Stimulated activated CD8-positive, alpha-beta memory T cell treated with anti-CD3 and anti-CD28 coated beads, Interleukin-4, amount 100 ng/mL, for 1 hour (primary cell): ENCODE measurements around the gene UCP2.
"Not testable (repeated sequence)": the region's sequence is repeated elsewhere in the genome, so short reads cannot be mapped to it uniquely, and the experiment has no call there.

ENCODE experiments used
- DNase-seq, 2 donors: peaks; one replicate each; pipeline ENCODE4 v3.0.0-alpha.2; 2020; ENCODE audit warnings: low read depth in 2 of 2, low spot score in 1 of 2

The UCP2 gene

DNA sequence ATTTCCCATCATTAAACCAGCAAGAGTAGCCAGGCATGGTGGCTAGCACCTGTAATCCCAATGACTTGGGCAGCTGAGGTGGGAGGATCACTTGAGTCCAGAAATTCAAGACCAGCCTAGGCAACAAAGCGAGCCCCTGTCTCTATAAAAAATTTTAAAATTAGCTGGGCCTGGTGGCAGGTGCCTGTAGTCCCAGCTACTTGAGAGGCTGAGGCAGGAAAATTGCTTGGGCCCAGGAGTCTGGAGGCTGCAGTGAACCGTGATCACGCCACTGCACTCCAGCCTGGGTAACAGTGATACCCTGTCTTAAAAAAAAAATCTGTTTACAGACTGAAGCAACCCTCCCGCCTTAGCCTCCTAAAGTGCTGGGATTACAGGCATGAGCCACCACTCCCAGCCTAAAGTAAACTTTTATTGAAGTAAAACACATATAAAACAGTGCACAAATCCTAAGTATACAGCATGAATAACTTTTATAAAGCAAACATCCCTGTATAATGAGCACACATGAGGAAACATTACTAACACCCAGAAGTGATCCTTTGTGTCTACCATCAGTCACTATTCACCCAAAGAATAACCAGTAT, 13.6 kb upstream of the UCP2 start:
- DNase-seq: no peak

DNA sequence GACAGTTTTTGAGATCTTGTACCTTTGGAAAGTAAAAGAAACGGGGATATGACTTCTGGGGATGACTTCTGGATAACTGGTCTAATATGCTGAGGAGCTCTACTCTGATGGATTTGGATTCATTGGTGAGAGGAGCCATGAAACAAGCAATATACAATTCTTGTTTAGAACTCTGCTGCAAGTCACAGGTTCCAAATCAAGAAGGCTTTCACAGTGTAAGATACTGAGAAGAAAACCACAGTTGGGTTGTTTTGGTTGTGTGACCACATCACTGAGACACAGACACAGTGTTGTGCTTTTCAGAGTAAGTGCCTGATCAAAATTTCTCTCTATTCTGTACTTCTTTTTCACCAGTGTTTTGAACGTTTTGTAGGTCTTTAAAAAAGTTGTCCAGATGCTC, 13.1 kb upstream of the UCP2 start:
- DNase-seq: no peak

DNA sequence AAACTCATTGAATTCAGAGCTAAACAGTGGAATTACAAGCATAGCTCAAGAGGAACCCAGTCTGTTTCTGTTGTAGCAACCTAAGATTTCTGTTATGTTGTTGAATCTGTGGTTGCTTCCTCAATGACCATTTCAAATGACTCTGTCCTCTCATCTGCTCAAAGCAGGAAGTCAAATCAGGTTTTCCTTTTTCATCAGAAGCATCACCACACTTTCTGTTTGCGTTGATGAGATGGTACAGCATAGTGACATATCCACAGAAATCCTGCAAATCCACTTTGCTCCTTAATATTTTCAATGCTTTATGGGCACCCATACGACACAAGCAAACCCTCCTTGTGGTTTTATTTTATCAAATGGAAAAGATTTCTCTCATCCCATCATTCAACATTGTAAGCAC, 12.6 kb upstream of the UCP2 start:
- DNase-seq: no peak

DNA sequence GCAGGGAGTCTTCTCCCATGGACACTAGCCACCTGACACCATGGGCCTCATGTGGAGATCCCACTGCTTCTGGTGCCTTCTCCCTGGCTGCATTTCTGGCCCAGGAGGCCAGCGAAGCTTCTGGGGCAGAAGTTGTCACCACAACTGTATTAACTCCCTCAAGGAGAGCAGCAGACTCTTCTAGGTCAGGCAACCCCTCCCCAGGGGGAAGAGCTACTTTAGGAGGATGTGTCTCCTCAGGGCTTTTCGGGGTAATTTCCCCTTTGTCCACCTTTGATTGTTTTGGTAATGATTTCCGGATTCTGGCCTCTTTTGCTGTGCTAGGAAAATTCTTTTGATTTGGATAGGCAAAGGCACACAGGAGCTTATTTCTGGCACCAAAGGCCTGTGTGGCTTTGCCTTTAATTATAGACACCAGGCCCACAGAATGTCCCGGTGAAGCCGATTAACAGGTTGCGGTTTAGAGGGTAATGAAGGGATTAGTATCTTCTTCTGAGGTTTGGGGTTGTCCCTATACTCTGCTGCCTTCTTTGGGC, 8.9 kb upstream of the UCP2 start:
- no peak for DNase-seq

DNA sequence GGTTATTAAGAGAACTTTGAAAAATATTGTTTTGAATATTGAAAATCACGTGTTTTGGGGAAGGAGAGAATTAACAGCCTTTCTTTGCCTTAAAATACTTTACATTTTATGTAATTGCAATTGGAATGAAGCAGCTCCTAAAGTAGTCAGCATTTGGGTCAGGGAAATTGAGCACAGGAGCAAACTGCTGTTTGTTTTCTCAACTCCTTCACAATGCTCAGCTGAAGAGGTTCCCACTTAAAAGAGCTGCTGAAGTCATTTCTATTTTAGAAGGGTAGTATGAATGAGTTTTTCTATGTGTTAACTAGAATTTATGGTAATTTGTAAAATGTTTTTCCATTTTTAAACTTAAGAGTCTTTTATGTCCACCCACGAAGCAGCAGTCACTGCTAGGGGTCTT, 8.1 kb upstream of the UCP2 start:
- DNase-seq: no peak

GRCh38 chr11:73989156-73989555, 6.5 kb upstream of the UCP2 start:
- DNase-seq: no peak

DNA sequence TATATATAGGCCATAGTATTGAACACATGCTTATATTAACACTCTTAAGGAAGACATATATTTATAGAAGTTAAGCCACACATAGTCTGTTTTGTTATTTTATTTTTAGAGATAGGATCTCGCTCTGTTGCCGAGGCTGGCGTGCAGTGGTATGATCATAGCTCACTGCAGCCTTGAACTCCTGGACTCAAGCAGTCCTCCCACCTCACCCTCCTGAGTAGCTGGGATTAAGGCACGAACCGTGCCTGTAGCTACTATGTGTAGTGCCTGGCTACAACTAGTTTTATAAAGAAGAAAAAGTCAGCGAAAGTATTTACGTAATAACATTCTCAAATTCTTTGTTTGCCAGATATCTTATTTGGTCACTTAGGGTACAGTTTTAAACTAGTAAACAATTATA, 5.6 kb upstream of the UCP2 start:
- no peak for DNase-seq

DNA sequence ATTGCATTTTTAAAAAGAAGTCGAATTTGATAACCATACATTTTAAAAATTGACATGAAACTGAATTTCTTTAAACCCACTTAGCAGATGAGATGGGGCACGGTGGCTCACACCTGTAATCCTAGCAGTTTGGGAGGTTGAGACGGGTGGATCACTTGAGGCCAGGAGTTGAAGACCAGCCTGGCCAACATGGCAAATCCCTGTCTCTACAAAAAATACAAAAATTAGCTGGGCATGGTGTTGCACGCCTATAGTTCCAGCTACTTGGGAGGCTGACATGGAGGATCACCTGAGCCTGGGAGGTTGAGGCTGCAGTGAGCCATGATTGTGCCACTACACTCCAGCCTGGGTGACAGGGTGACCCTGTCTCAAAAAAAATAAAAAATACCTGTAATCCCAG, 3.0 kb upstream of the UCP2 start:
- DNase-seq: not testable (repeated sequence)

DNA sequence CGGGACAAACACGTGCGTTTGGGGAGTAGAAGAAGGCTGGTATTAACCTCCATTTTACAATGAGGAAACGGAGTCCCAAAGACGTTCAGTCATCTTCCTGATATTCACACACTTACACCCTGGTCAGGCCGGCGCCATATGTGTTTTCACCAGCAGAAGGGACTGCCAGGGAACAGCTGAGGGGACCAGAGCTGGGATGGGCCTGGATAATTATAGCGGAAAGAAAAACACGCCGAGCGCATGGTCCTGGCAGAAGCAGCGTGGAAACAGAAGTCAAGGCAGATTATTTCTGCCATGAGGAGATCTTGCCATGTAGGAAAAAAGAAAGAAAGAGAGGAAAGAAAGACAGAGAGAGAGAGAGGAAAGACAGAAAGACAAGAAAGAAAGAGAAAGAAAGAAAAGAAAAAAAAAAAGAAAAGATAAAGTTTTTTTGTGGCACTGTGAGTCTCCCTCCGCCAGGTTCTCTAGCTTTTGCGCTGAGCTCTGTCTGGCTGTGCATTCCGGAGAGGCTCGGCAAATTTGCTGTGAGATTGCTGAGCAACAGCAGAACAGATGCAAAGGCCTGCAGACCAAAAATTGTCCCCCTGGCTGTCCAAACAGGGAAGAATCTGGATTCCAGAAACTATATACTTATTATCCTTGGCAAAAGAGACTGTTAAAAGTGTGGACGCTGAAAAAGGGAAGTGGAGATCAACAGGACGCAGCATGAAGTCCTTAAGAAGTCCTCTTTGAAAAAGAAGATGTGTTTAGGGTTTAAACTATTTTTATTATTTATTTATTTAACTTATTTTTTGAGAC, 1.3 kb upstream of the UCP2 start:
- no peak for DNase-seq

DNA sequence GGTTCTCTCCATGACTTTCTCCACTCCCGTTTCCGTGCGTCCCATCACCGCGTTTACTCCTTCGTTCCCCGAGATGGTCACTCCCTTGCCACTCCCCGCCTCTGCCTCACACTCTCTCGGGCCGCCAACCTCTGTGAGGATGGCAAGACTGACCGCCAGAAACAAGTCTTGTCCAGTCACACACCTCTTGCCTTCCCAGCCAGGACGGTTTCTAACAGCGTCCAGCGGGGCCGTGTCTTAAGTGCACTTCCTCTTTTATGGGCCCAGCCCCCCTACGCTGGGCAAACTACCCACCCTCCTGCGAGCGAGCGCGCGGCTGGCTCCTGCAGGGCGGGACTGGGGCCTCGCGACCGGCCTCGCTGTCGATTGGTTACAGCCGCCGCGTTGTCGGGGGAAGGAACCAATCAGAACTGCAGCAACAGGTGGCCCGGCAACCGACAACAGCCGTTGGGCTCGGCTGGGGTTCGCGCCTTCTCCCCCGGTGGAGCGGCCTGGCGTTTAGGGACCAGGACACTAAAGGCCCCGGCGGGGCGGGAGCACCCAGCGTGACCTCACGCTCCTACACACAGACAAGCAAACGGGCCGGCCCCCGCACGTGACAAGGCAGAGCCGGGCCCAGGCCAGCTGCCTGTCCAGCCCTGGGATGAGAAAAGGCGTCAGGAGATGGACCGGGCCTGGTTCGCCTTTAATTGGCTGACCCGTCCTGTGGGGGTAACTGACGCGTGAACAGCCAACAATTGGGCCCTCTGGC, 522 bp upstream of the UCP2 start:
- peak; percentile 81 to 86 for DNase-seq

- DNase-seq: no peak
Measured at GRCh38 chr11:73981051-73981805, 1.4 kb downstream of the UCP2 start.

DNA sequence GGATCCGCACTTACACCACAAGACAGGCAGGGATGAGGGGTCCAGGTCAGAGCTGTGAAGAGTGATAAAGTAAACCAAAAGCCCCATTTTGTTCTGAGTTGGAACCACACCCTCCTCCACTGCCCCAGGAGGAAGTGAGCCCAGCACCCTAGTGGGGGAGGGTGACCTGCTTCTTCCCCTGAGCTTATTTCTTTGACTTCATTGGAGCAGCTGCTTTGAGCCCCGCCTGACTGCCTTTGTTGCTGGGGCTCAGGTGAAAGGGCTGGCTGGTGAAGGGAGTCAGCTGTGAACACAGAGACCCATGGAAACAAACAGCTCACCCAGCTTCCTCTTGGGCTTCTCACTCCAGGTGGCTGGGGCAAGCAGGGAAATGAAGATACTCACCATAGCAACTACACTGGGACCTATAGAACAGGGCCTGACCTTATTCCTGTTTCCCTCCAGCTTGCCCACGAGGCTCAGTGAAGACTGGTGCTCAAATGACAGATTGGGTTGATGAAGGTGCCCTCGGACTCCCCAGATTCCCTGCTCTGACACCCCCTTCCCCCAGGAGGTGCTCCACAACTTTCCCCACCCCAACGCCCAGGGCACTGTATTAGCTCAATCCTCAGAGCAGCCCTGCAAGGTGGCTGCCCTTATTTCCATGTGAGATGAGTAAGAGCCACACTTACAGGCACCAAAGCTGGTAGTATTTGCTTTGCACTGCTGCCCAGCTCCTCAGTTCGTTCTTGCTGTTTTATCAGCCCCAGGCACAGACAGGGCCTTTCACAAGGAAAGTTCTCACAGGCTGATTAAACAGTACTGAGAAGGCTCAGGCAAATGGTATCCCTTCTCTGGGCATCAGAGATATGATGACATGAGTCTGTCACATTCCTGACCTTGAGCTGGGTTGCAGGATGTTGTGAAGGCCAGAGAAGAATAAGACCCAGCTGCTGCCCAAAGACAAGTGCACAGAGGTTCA, 2.4 kb downstream of the UCP2 start:
- DNase-seq: peak in 1 of 2 donors; percentile 70

DNA sequence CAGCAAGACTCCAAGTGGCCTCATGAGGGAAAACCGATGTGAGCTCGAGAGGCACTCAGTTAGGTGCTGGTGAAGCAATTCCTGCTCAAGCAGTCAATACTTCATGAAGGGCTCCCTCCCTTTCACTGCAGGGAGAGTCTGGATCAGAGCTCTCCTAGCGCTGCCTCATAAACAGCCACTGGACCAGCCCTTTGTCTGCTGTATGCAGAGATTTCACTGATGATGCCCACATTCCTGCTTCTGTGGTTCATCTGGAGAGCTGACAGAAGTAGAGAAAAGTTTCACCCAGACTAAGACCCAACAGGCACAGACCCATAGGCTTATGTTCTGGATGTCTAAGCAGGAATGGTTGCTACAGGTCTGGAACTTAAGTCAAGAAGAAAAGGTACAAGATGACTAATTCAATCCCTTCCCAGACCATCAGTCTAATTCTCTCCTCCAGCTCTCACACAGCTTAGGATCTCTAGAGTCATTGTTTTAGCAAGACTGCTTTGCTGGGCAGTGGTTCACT, 4.0 kb downstream of the UCP2 start:
- no peak for DNase-seq

- DNase-seq: no peak
Measured at GRCh38 chr11:73977856-73978519, 4.7 kb downstream of the UCP2 start.

- no peak for DNase-seq
Measured at GRCh38 chr11:73976451-73977151, 6.0 kb downstream of the UCP2 start.

DNA sequence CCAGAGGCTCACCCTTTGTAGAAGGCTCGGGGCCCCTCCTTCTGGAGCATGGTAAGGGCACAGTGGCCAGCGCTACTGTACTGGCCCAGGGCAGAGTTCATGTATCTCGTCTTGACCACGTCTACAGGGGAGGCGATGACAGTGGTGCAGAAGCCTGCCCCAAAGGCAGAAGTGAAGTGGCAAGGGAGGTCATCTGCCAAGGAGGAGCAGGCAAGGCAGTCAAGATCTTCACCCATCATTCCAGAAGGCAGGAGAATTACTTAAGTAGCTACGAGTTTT, 7.2 kb downstream of the UCP2 start:
- DNase-seq: no peak

DNA sequence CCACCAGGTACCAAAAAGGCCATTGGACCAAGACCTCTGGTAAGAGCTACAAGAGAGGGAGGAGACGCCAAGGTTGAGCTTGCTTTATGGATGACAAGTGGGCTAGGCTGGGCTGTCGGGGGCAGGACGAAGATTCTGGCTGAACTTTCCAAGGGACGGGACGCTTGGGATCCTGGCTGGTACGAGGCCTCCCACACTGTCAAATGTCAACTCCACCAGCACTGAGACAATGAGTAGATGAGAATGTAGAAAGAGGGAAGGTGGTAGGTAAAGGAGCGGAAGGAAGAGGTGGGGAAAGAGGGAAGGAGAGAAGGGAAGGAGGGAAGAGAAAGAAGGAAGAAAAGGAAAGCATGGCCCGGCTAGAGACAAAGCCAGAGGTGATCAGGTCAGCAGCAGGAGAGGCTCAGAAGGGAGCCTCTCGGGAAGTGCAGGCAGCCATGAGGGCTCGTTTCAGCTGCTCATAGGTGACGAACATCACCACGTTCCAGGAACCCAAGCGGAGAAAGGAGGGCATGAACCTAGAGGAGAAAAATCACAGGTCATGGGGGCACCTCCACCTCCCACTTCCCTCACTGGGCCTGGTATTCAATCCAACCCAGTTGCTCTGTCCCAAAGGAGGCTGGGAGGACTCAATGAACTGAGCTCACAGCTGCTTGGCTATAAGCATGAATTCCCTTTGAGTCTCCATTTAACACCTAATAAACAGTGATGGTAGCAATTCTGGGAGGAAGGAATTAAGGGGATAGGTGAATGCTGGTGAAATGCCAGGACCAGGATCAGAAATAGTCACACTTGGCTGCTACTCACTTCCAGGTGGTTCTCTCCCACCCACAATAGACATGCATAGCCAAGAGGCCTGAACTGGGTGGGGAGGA, 7.8 kb downstream of the UCP2 start:
- DNase-seq: no peak
